GM19193 (cell line): ENCODE data around the gene ALPP.
"Not testable (repeated sequence)": the region's sequence is repeated elsewhere in the genome, so short reads cannot be mapped to it uniquely, and the experiment has no call there.

Experiments used
- POLR2A ChIP-seq: IDR thresholded peaks from 4 replicates; pipeline ENCODE4 v1.6.1; 2011; ENCODE audit not compliant: insufficient read depth, insufficient read length; ENCODE audit errors: extremely low read depth

The ALPP gene

DNA sequence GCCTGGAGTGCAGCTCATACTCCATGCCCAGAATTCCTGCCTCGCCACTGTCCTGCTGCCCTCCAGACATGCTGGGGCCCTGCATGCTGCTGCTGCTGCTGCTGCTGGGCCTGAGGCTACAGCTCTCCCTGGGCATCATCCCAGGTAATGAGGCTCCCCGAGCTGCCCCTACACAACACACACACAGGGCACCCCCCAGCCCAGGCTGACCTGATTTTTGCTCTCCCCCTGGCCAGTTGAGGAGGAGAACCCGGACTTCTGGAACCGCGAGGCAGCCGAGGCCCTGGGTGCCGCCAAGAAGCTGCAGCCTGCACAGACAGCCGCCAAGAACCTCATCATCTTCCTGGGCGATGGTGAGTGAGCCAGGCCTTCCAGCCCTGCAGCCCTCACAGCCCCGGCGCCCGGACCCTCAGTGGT lies at the start of gene ALPP:
Gene ALPP (plus strand): TSS at position 17 of the 417 bp plus-strand sequence. CDS start 52 bp downstream, at position 69.
- not testable (repeated sequence) for TF ChIP-seq POLR2A

DNA sequence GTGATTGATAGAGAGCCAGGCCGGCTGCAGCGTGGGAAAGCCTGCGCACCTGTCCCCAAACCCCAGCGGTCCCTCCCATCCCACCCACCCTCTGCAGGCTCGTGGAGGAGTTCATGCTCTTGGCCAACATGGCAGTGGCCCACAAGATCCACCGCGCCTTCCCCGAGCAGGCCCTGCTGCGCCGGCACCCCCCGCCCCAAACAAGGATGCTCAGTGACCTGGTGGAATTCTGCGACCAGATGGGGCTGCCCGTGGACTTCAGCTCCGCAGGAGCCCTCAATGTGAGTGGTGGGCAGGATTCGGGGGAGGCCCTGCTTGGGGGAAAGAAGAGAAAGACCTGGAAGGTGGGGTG lies 48.9 kb upstream of the ALPP start:
- no peak for TF ChIP-seq POLR2A

DNA sequence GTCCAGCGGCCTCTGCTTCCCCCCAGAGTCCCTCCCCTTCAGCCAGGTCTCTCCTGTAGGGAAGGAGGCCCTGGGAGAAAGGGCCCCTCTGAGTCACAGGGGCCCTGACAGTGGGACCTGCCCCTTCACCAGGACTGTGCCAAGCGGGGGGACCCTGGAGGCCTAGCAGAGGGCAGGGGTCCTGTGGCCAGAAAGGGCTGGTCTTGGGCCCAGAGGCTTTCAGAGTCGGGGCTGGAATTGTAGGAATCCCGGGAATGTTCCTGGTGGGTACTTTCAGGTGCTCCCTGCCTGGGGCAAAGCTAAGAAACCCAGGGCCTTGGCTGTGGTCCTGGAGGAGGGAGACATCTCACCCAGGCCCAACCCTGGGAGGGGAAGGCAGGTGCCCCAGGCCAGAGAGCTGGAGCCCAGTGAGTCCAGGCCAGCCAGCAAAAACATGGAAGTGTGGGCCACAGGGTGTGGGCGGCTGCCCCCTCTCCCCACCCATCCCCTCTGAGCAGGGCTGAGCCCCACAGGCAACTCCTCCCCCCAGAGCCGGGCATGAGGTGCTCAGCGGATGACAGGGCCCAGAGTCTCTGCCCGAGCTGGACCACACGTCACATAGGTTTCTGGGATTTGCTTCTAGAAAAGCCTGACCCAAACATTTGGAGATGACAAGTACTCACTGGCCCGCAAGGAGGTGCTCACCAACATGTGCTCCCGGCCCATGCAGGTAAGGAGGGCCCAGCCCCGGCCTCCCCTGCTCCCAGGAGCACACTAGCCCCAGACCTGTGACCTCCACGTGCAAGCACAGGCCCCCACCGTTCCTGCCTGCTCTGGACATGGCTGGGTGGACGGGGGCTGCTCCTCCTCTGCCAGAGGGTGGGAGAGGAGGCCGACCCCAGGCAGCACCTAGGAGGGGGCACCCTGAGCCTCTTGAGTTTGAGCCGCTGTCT lies 48.2 kb upstream of the ALPP start:
- TF ChIP-seq POLR2A: no peak

DNA sequence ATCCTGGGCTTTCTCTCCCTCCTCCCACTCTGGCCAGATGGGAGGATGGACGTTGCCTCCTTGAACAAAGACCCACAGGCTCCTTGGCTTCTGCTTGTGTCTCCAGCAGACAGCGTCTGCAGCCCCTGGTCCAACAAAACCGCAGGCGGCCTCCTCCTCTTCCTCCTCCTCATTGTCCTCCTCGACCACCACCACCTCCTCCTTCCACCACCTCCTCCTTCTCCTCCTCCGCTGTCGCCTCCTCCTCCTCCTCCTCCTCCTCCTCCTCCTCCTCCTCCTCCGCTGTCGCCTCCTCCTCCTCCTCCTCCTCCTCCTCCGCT lies 45.7 kb upstream of the ALPP start:
- no peak for TF ChIP-seq POLR2A

DNA sequence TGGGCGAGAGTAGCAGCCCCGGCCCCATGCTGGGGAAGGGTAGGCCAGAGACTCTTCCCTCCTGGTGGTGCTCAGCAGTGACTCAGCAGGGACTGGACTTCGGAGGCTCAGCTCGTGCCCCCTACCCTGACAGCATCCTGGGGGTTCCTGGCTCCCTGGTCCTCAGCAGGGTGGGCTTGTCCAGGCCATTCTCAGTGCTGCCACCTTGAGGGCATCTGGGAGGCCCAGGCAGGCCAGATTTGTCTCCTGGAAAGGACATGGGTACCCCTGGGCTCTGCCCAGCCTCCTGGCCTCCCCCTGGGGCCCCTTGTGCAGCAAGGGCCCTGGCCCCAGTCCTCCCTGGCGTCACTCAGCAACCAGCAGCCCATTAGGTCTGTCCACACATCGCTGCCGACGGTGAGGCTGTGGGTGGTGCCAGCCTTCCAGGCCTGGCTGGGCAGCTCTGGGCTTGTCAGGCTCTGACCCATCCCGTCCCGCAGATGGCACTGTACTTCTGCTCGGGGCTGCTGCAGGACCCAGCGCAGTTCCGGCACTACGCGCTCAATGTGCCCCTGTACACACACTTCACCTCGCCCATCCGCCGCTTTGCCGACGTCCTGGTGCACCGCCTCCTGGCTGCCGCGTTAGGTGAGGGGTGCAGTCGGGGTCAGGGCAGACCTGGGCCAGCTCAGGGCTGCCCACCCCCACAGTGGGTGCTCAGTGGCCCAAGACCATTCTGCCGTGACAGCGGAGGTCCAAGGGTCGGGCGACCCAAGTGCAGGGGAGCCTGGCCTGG lies 45.0 kb upstream of the ALPP start:
- no peak for TF ChIP-seq POLR2A

DNA sequence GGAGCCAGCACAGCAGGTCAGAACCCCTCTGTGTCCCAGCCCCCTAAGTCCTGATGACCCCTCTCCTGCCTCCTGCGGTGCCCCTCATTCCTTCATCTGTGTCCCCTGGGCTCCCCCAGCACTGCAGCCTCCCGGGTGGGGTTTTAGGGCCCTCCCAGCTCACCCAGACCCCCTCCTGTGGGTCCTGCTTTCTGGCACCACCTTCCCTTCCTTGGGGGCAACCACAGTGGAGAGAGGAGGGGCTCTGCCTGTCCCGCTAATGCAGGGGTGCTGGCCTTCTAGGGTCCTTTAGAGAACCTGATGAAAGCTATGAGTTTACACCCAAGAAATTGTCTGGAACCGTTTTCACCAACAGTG lies 42.7 kb upstream of the ALPP start:
- no peak for TF ChIP-seq POLR2A

DNA sequence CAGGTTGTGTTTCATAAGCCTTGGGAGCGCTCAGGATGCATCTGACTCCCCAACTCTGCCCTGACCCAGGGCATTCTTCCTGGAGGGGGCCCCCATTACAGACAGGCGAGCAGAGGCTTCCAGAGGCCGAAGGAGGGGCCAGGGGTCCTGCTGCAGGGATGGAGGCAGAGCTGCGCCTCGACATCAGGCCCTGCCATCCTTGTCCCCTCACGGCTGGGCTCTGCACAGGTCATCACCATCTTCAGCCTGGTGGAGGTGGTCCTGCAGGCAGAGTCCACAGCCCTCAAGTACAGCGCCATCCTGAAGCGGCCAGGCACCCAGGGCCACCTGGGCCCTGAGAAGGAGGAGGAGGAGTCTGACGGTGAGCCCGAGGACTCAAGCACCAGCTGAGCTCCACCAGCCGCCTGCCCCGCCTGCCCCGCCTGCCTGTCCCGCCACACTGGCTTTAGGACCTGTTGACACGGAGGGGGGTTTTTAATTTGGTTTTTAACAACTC lies 42.3 kb upstream of the ALPP start:
- no peak for TF ChIP-seq POLR2A

DNA sequence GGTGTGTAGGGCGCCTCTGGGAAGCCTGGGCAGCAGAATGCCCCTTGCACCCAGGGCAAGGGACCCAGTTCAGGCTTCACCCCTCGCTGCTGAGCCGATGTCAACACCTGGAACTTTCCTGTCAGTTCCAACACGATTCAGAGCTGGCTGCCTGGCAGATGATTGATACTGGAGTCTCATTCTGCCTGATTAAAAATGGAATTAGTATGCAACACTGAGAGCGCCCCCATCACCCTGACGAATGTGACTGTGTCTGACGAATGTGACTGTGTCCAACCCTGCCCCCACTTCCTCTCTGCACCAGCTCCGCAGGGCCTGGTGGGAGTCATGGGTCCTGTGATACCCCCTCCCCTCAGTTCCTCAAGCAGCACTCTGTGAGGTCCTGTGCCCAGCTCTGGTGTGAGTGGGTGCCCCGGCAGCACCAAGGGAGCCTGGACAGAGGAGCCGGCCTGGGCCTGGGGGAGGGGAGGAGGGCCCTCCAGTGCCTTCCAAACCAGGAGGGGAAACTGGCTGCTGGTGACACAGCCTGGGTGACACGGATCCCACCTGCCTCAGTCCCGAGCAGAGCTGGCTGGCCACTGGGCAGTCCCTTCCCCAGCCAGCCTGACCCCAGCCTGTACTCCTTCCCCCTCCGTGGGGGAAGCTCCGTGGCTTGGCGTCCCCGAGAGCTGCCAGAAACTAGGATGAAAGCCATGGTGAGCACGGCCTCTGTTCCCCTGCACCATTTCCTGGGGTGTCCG lies 41.4 kb upstream of the ALPP start:
- TF ChIP-seq POLR2A: no peak

DNA sequence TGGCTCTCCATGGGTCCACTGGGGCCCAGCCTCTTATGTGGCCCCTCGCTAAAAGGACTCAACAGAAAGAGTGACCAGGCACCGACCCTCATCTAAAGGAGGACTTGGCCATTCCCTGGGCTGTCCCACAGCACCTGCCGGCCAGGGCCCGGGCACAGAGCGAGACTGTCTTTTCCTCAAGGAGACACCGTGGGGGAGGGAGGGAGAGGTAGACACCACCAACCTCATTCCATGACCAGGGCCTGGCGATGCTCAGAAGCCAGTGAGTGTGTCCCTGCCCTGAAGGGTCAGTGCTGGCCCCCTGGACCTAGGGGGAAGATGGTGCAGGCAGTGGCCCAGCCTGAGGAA lies 39.8 kb upstream of the ALPP start:
- no peak for TF ChIP-seq POLR2A

DNA sequence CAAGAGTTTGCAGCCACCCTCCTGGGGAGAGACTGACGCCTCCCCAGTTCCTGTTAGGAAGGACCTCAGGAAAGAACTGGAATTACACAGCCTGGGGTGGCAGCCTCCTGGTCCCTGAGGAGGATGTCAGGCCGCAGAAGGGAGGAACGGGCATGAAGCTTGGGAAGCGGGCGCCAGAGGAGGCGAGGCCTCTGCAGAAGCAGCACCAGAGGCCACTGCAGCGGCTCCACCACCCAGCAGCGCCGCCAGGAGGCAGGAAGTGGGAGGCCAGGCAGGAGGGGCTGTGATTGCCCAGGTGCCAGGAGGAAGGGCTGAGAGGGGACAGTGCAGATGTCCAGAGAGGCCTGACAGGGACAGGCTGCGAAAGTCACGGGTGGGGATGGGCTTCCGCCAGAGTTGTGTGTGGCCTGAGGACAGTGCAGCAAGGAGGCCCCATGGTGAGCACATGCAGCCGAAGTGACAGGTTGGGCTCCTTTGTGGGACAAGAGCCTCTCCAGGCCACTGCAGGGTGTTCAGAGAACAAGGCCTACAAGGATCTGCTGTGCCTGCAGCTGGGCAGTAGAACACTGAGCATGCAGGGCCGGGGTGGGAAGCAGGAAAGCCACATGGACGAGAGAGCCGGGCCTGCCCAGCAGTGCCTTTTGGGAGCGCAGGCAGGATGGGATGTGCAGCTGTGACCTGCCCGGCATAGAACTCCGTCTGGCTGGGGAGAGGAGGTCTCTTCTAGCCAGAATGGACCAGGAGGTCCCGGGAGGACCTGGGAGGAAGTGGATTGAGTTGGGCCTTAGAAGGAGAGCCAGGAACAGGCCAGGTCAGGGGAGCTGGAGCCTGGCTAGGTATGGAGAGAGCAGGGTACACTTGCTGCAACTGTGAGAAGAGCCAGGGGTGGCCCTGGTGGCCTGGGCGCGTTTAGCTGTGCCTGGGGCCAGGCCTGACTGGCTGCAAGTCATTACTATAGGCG lies 39.1 kb upstream of the ALPP start:
- no peak for TF ChIP-seq POLR2A

DNA sequence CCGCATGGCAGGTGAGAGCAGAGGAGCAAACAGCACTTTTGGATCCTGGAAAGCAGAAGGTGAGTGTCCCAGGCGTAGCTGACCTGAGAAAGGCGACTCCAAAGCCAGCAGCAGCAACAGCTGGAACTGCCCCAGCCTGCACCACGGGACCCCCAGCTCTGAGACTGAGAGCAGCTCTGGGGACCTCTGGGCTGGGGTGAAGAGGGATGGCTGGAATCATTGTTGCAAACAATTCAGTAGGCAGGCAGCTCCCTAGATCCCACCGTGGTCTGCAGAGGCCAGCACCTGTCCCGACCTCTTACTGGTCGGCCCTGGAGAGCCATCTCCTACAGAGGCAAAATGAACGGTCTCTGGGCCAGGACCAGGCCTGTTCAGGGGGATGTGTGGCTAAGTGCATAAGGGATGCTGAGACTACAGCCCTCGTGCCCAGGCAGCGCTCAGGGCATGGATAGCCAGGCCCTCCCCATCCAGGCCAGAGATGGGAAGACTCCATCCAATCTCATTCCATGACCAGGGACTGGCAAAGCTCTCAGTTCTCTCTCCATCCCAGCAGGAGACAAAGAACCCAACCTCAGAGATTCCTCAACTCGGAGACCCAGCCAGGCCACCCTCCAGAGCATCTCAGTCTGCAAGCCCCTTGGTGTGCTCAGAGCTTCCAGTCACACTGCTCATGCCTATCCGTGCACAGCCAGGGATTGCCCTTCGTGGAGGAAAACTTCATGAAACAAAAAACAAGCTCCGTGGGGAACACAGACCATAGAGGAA lies 38.2 kb upstream of the ALPP start:
- TF ChIP-seq POLR2A: no peak

DNA sequence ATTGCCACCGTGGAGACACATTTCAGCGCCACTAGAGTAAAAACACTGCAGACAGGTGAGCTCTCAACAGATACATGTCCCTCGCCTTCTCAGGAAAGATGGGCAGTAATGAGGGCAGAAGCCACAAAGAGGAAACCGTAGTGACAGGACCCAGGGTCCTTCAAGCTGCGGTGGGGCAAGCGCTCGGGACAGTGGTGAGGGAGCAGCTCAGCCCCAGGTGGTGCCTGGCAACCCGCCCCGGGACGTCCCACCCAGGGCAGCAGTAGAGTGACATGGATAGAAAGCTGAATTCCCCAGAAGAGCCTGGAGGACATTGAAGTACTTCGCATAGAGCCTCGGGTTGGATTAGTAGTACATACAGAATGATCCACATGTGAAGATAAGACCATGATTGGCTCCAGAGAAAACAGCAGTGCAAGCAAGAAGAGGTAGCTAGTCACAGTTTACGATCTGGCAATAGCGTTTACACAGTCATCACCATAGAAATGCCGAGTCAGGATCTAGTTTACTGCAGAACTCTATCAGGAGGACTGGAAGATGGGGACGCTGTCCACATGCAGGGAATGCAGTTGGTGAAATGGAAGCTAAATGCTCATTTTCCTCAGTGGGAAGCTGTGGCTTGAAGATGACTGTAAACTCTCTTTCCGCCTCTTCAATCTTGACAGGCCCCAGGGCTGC lies 37.4 kb upstream of the ALPP start:
- no peak for TF ChIP-seq POLR2A

DNA sequence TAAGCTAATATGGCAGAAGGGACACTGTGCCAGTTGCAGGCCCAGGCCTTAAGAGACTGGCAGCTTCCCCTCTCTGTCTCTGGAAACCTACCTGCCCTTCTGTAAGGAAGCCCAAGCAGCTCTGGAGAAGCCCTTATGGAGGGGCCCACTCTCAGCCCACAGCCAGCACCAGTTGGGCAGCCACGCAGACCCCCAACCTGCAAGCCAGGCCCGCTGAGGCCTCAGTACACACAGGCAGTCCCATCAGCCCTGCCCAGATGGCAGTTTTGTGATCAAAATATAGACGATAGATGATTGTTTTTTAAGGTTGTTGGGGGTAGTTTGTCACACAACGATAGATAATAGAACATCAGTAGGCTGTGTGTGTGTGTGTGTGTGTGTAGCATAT lies 36.8 kb upstream of the ALPP start:
- no peak for TF ChIP-seq POLR2A
